Smooth muscle cell (in vitro differentiated cells): Measurements from ENCODE around the gene TPBGL. TPM values are rescaled to one million over a fixed set of nuclear protein-coding genes. Genes with fewer than 3 reads are reported as not detected.

Experiments used
- DNase-seq: peaks from one replicate; lab custom pipeline; 2025; ENCODE audit not compliant: unreplicated experiment; lab: John Stamatoyannopoulos, UW
- H2AFZ ChIP-seq: fragments of 200-600 bp; sonication (generic); 2 replicates; pipeline ENCODE4 v1.6.0; 2016; ENCODE audit warnings: antibody characterized with exemption, low read depth, mild to moderate bottlenecking
- H3F3A ChIP-seq: fragments of 200-600 bp; sonication (generic); 2 replicates; pipeline ENCODE4 v1.6.0; 2017; ENCODE audit warnings: antibody characterized with exemption, low read depth
- H3K27ac ChIP-seq: fragments of 200-600 bp; sonication (generic); 2 replicates; pipeline ENCODE4 v1.5.1; 2016; ENCODE audit warnings: low read depth, mild to moderate bottlenecking
- H3K27me3 ChIP-seq: fragments of 200-600 bp; sonication (generic); 2 replicates; pipeline ENCODE4 v1.6.1; 2016; ENCODE audit warnings: low read depth, mild to moderate bottlenecking
- H3K36me3 ChIP-seq: fragments of 200-600 bp; sonication (generic); 2 replicates; pipeline ENCODE4 v1.5.1; 2016; ENCODE audit warnings: low read depth
- H3K4me1 ChIP-seq: fragments of 200-600 bp; sonication (generic); 2 replicates; pipeline ENCODE4 v1.5.1; 2016; ENCODE audit warnings: low read depth
- H3K4me2 ChIP-seq: fragments of 200-600 bp; sonication (generic); 2 replicates; pipeline ENCODE4 v1.6.0; 2016; ENCODE audit warnings: mild to moderate bottlenecking
- H3K4me3 ChIP-seq: fragments of 200-600 bp; sonication (generic); 2 replicates; pipeline ENCODE4 v1.5.1; 2016; ENCODE audit warnings: mild to moderate bottlenecking
- H3K79me2 ChIP-seq: fragments of 200-600 bp; sonication (generic); 2 replicates; pipeline ENCODE4 v1.6.0; 2016; ENCODE audit warnings: low read depth, mild to moderate bottlenecking
- H3K9ac ChIP-seq: fragments of 200-600 bp; sonication (generic); 2 replicates; pipeline ENCODE4 v1.6.0; 2016; ENCODE audit warnings: low read depth
- H3K9me3 ChIP-seq: fragments of 200-600 bp; sonication (generic); replicated peaks from 2 replicates; pipeline ENCODE4 v1.5.1; 2016; ENCODE audit warnings: low read depth
- H4K20me1 ChIP-seq: fragments of 200-600 bp; sonication (generic); 2 replicates; pipeline ENCODE4 v1.6.0; 2016; ENCODE audit warnings: low read depth
- CTCF ChIP-seq: fragments of 200-600 bp; sonication (generic); IDR thresholded peaks from 2 replicates; pipeline ENCODE4 v1.5.1; 2017; ENCODE audit warnings: borderline replicate concordance, mild to moderate bottlenecking, antibody characterized with exemption; ENCODE audit not compliant: insufficient read depth, poor library complexity, severe bottlenecking
- WGBS: methylation state at CpG from one replicate; pipeline ENCODE4 v1.1.7; 2016; ENCODE audit warnings: low lambda C conversion rate; 5-methylcytosine and 5-hydroxymethylcytosine counted together
- polyA plus RNA-seq: library from polyadenylated mRNA; unstranded; fragments of >200 nt; fragmentation: Nextera tagmentation; extraction: Ambion mirVana; gene quantifications from 2 replicates; pipeline ENCODE4 v1.2.1, GENCODE V29; 2016
- total RNA-seq: library from RNA; depleted of rRNA; stranded (reverse); fragments of >200 nt; gene quantifications from 2 replicates; pipeline ENCODE4 v1.2.3, GENCODE V29; 2014

TPBGL gene
- total and polyA plus RNA-seq, 2 experiments from 2014 or later, result 0.62 to 0.81 TPM

DNA sequence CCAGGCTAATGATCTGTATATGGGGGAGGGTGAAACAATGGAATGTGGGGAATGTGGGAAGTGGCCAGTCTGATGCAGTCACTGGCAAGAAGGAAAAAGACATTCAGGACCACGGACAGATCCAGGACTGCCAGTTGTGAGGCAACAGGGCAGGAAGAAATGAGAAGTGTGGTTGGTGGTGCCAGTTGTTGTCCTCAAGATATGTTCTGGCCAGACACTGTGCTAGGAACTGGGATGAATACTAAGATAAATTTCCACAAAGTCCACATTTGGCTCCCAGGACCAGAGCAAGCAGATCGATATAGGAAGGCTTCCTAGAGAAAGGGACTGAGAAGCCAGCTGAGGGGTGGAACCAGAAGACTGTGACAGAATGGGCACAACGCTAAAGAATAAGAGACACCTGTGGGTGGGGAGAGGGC lies 6.8 kb upstream of the TPBGL start:
- Histone ChIP-seq H3K9me3 (no peaks in the 10 kb centered on the region), H2AFZ (no peak overlapping the region), H3K4me3 (no peak overlapping the region), H3K36me3 (no peaks in the 10 kb centered on the region), H3K4me1 (no peaks in the 10 kb centered on the region), H3K27me3 (peaks cover 6% of the 10 kb centered on the region), H3F3A (no peaks in the 10 kb centered on the region), H4K20me1 (no peaks in the 10 kb centered on the region), H3K27ac (no peak overlapping the region), H3K4me2 (no peak overlapping the region), H3K9ac (no peak overlapping the region), H3K79me2 (no peaks in the 10 kb centered on the region)
- WGBS, result 51% methylated on average over 3 of the region's 3 CpGs
- TF ChIP-seq CTCF, result no peak
- no peak for DNase-seq

DNA sequence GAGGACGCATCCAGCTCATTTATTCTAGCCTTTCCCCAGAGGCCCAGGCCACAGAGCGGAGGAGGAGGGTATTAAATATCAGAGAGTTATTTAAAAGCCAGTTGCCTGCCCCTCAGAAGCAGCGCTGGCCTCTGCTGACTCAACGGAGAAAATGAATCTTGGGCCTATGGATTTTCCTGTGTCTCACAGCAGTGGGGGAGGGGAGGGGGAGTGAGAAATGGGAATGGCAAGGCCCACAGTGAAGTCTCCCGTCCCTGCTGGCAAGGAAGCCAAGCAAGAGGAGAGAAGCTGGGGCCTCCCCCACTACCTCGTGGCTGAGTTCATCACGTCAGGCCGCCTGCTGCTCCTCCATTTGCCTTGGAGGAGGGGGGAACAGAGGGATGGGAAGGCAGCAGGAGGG lies 4.5 kb upstream of the TPBGL start:
- Histone ChIP-seq H3K9ac (no peak overlapping the region), H4K20me1 (no peaks in the 10 kb centered on the region), H2AFZ (no peak overlapping the region), H3F3A (no peaks in the 10 kb centered on the region), H3K27ac (no peak overlapping the region), H3K4me1 (no peaks in the 10 kb centered on the region), H3K9me3 (no peaks in the 10 kb centered on the region), H3K79me2 (no peaks in the 10 kb centered on the region), H3K36me3 (no peaks in the 10 kb centered on the region), H3K4me3 (no peak overlapping the region), H3K4me2 (peak overlapping the region; percentile 9), H3K27me3 (peaks cover 22% of the 10 kb centered on the region)
- no peak for DNase-seq
- TF ChIP-seq CTCF, result no peak
- 19% methylated on average over 8 of the region's 8 CpGs for whole genome bisulfite sequencing

- H3K9me3 ChIP-seq, result no peaks in the 10 kb centered on the region
- no peak for DNase-seq
- no peak overlapping the region for H3K4me2 ChIP-seq
- H3K27me3 ChIP-seq, result peaks cover 22% of the 10 kb centered on the region
- no peak for TF ChIP-seq CTCF
- H2AFZ ChIP-seq, result no peak overlapping the region
- no peaks in the 10 kb centered on the region for H3K36me3 ChIP-seq
- no peak overlapping the region for H3K9ac ChIP-seq
- H3K27ac ChIP-seq, result no peak overlapping the region
- H3K79me2 ChIP-seq, result no peaks in the 10 kb centered on the region
- no peaks in the 10 kb centered on the region for H3K4me1 ChIP-seq
- H4K20me1 ChIP-seq, result no peaks in the 10 kb centered on the region
- WGBS, result 94% methylated on average over 8 of the region's 8 CpGs
- H3F3A ChIP-seq, result no peaks in the 10 kb centered on the region
- no peak overlapping the region for H3K4me3 ChIP-seq
These were observed 3.5 kb upstream of the TPBGL start for GRCh38 chr11:75237050-75237449.

DNA sequence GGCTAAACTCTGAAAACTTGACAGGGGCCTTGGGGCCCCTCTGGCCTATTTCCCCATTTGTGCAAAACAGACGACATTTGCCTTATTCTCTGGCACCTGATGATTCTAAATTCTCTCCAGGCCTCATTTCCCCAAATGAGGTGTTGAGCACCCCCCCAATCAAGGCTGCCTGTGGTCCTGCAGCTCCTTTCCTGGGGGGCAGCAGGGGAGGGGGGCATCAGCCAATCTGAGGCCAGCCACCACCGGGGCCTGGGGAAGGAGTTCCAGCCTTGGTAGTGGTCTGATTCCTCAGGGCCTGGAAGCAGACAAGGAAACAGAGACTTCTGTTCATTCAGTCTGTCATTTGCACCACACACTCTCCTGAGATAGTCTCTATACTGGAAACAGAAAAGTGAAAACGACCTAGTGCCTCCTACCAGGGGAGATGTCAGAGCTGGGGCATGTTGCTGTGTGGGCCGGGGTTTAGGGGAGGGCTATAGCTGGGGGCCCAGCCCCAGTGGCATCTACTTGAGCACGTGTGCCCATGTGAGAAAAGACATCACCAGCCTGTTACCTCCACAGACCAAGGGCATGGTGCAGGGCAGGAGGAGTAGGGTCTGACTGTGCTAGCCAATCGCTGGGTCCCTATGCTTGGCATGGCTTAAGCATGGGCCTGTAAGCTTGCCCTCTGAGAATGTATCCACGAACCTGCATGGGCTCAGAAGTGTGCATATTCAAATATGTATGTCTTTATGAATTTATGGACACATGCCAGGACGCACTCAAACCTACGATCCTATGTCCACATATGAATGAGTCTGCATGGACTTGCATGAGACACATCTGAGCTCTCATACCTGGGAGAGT lies 1.8 kb upstream of the TPBGL start:
- no peak overlapping the region for H3K4me2 ChIP-seq
- no peaks in the 10 kb centered on the region for H4K20me1 ChIP-seq
- no peak overlapping the region for H3K9ac ChIP-seq
- no peak overlapping the region for H2AFZ ChIP-seq
- H3K79me2 ChIP-seq, result no peaks in the 10 kb centered on the region
- peaks cover 40% of the 10 kb centered on the region for H3K27me3 ChIP-seq
- WGBS, result 84% methylated on average over 9 of the region's 9 CpGs
- no peak for DNase-seq
- no peak for TF ChIP-seq CTCF
- H3K4me1 ChIP-seq, result no peaks in the 10 kb centered on the region
- no peak overlapping the region for H3K4me3 ChIP-seq
- H3K36me3 ChIP-seq, result no peaks in the 10 kb centered on the region
- H3K9me3 ChIP-seq, result no peaks in the 10 kb centered on the region
- no peak overlapping the region for H3K27ac ChIP-seq
- H3F3A ChIP-seq, result no peaks in the 10 kb centered on the region
